ENCODE measurements around the gene CCL20.

- no peak for TF ChIP-seq MAX (IDR thresholded peaks at IDR 0.05)
- TF ChIP-seq YY1 (IDR thresholded peaks at IDR 0.05; ENCODE audit: low read depth): no peak
- no peak for TF ChIP-seq NFIC (IDR thresholded peaks at IDR 0.05)
- TF ChIP-seq TAF1 (IDR thresholded peaks at IDR 0.05; ENCODE audit: low read depth): no peak
- no peak for TF ChIP-seq CREB1 (IDR thresholded peaks at IDR 0.05; ENCODE audit: low read depth)
- no peak for TF ChIP-seq RAD21 (IDR thresholded peaks at IDR 0.05; ENCODE audit: low read depth)
- no peak for TF ChIP-seq EP300 (IDR thresholded peaks at IDR 0.05; ENCODE audit: borderline replicate concordance)
- TF ChIP-seq TEAD4 (IDR thresholded peaks at IDR 0.05): no peak
Measured at GRCh38 chr2:227783404-227784138, 30.1 kb upstream of the CCL20 start.
